Iris pigment epithelial cell (primary cell): ENCODE results near the gene LMF1.

Experiments
- DNase-seq: peaks from one replicate; pipeline ENCODE4 v3.0.0-alpha.2; 2011; ENCODE audit warnings: low read depth

The LMF1 gene

GRCh38 chr16:881219-882097 lies 89.3 kb downstream of the LMF1 start:
- DNase-seq: no peak

GRCh38 chr16:880471-881171 lies 90.2 kb downstream of the LMF1 start:
- no peak for DNase-seq

- no peak for DNase-seq
These were observed 90.8 kb downstream of the LMF1 start for GRCh38 chr16:879986-880385.

GRCh38 chr16:879461-879861 lies 91.3 kb downstream of the LMF1 start:
- DNase-seq: no peak

- DNase-seq: no peak
These were observed 91.9 kb downstream of the LMF1 start for GRCh38 chr16:878886-879285.

GRCh38 chr16:878072-878784 lies 92.6 kb downstream of the LMF1 start:
- no peak for DNase-seq

GRCh38 chr16:877242-878071 lies 93.3 kb downstream of the LMF1 start:
- no peak for DNase-seq

- no peak for DNase-seq
These were observed 94.1 kb downstream of the LMF1 start for GRCh38 chr16:876523-877241.

- no peak for DNase-seq
These were observed 94.8 kb downstream of the LMF1 start for GRCh38 chr16:876041-876335.

GRCh38 chr16:875182-876040 lies 95.4 kb downstream of the LMF1 start:
- DNase-seq: no peak

- DNase-seq: no peak
These were observed 96.2 kb downstream of the LMF1 start for GRCh38 chr16:874366-875181.

GRCh38 chr16:873889-874288 lies 96.9 kb downstream of the LMF1 start:
- DNase-seq: no peak

- no peak for DNase-seq
These were observed 97.5 kb downstream of the LMF1 start for GRCh38 chr16:873243-873661.

- no peak for DNase-seq
These were observed 98.1 kb downstream of the LMF1 start for GRCh38 chr16:872436-873242.

GRCh38 chr16:871562-872345 lies 99.0 kb downstream of the LMF1 start:
- DNase-seq: no peak

- no peak for DNase-seq
These were observed 99.8 kb downstream of the LMF1 start for GRCh38 chr16:870856-871561.
